IMR-90 (cell line): ENCODE measurements around the gene BMP5.

Experiments used
- RFX5 ChIP-seq: IDR thresholded peaks from 2 replicates; pipeline ENCODE4 v1.8.0; 2012; ENCODE audit warnings: low read depth, mild to moderate bottlenecking, low read length, moderate library complexity
- TF ChIP-seq, protein P1 (sequence below): conservative IDR thresholded peaks from 2 replicates; pipeline ENCODE4 v1.5.1; 2012; ENCODE audit warnings: mild to moderate bottlenecking, low read depth, low read length, improper control_type of control experiment

DNA sequence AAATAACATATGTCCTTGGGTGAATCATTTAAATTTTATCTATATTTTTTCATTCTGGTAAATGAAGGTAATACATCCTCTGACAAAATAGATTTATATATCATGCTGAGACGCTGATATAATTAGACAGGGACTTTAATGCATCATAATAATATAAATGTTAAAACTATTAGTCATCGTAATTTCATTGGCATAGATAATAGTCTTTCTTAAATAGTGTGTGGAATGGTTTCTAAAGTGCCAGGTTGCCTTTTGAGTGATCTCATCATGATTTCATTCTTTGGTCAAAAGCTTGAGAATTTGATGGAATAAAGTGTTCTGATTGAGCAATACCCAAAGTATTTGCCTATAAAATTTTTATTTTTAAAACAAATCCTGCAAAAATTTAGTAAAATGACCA is 43.2 kb upstream of the BMP5 start:
- TF ChIP-seq, protein P1, sequence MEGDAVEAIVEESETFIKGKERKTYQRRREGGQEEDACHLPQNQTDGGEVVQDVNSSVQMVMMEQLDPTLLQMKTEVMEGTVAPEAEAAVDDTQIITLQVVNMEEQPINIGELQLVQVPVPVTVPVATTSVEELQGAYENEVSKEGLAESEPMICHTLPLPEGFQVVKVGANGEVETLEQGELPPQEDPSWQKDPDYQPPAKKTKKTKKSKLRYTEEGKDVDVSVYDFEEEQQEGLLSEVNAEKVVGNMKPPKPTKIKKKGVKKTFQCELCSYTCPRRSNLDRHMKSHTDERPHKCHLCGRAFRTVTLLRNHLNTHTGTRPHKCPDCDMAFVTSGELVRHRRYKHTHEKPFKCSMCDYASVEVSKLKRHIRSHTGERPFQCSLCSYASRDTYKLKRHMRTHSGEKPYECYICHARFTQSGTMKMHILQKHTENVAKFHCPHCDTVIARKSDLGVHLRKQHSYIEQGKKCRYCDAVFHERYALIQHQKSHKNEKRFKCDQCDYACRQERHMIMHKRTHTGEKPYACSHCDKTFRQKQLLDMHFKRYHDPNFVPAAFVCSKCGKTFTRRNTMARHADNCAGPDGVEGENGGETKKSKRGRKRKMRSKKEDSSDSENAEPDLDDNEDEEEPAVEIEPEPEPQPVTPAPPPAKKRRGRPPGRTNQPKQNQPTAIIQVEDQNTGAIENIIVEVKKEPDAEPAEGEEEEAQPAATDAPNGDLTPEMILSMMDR: no peak
- no peak for TF ChIP-seq RFX5
